Hepatocyte (in vitro differentiated cells): ENCODE results near the gene RACK1. TPM values are rescaled to one million over a fixed set of nuclear protein-coding genes. Genes with fewer than 3 reads are reported as not detected.
"Not testable (repeated sequence)": the region's sequence is repeated elsewhere in the genome, so short reads cannot be mapped to it uniquely, and the experiment has no call there.

Experiments
- DNase-seq: peaks from one replicate; pipeline ENCODE4 v3.0.0-alpha.2; 2016; ENCODE audit warnings: low spot score
- H2AFZ ChIP-seq: fragments of 200-600 bp; sonication (generic); 2 replicates; pipeline ENCODE4 v1.6.0; 2016; ENCODE audit warnings: antibody characterized with exemption, mild to moderate bottlenecking
- H3K27ac ChIP-seq: fragments of 200-600 bp; sonication (generic); 2 replicates; pipeline ENCODE4 v1.5.1; 2016; ENCODE audit warnings: mild to moderate bottlenecking
- H3K27me3 ChIP-seq: fragments of 200-600 bp; sonication (generic); 2 replicates; pipeline ENCODE4 v1.6.1; 2016
- H3K36me3 ChIP-seq: fragments of 200-600 bp; sonication (generic); replicated peaks from 2 replicates; pipeline ENCODE4 v1.5.1; 2016; ENCODE audit warnings: low read depth; ENCODE audit not compliant: insufficient read depth
- H3K4me1 ChIP-seq: fragments of 200-600 bp; sonication (generic); 2 replicates; pipeline ENCODE4 v1.5.1; 2016; ENCODE audit warnings: mild to moderate bottlenecking, moderate library complexity; ENCODE audit not compliant: insufficient read depth
- H3K4me2 ChIP-seq: fragments of 200-600 bp; sonication (generic); 2 replicates; pipeline ENCODE4 v1.6.0; 2016
- H3K4me3 ChIP-seq: fragments of 200-600 bp; sonication (generic); 2 replicates; pipeline ENCODE4 v1.5.1; 2016; ENCODE audit warnings: mild to moderate bottlenecking
- H3K79me2 ChIP-seq: fragments of 200-600 bp; sonication (generic); 2 replicates; pipeline ENCODE4 v1.6.0; 2017; ENCODE audit warnings: mild to moderate bottlenecking
- H3K9me2 ChIP-seq: fragments of 200-600 bp; sonication (generic); replicated peaks from 2 replicates; pipeline ENCODE4 v1.6.0; 2017; ENCODE audit warnings: mild to moderate bottlenecking; ENCODE audit not compliant: insufficient read depth
- H3K9me3 ChIP-seq: fragments of 200-600 bp; sonication (generic); 2 replicates; pipeline ENCODE4 v1.5.1; 2016; ENCODE audit warnings: low read depth, mild to moderate bottlenecking
- H4K20me1 ChIP-seq: fragments of 200-600 bp; sonication (generic); 2 replicates; pipeline ENCODE4 v1.6.0; 2016; ENCODE audit warnings: mild to moderate bottlenecking; ENCODE audit not compliant: insufficient read depth, poor library complexity, severe bottlenecking
- CTCF ChIP-seq: fragments of 200-600 bp; sonication (generic); IDR thresholded peaks from 2 replicates; pipeline ENCODE4 v1.5.1; 2016; ENCODE audit warnings: antibody characterized with exemption, mild to moderate bottlenecking; ENCODE audit not compliant: poor library complexity
- EZH2 ChIP-seq: fragments of 200-600 bp; sonication (generic); IDR thresholded peaks from 2 replicates; pipeline ENCODE4 v1.6.1; 2016; ENCODE audit warnings: antibody characterized with exemption, mild to moderate bottlenecking, borderline replicate concordance
- EZH2phosphoT487 ChIP-seq: fragments of 200-600 bp; sonication (generic); IDR thresholded peaks from one replicate; pipeline ENCODE4 v1.6.1; 2018; ENCODE audit warnings: antibody characterized with exemption, mild to moderate bottlenecking, low read depth, moderate library complexity; ENCODE audit not compliant: unreplicated experiment, severe bottlenecking
- WGBS: methylation state at CpG from one replicate; pipeline ENCODE4 v1.1.6; 2016; ENCODE audit warnings: low lambda C conversion rate; ENCODE audit errors: missing lambda C conversion rate; 5-methylcytosine and 5-hydroxymethylcytosine counted together
- polyA plus RNA-seq: library from polyadenylated mRNA; unstranded; fragments of >200 nt; fragmentation: Nextera tagmentation; extraction: Ambion mirVana; gene quantifications from 2 replicates; pipeline ENCODE4 v1.2.1, GENCODE V29; 2016
- total RNA-seq: library from RNA; depleted of rRNA; stranded (reverse); fragments of >200 nt; gene quantifications from 2 replicates; pipeline ENCODE4 v1.2.3, GENCODE V29; 2014

RACK1 gene
- 2,199 and 2,553 TPM in 2 replicates for total RNA-seq
- polyA plus RNA-seq = 680 TPM in 2 replicates

- no peaks in the 10 kb centered on the region for H3K9me2 ChIP-seq
- H3K4me1 ChIP-seq = peaks cover 38% of the 10 kb centered on the region
- under 1% methylated on average over 50 of the region's 50 CpGs for WGBS
- peak; percentile 93 for DNase-seq
- peak within 1 kb of the TSS; percentile 57 for H2AFZ ChIP-seq
- H3K36me3 ChIP-seq = peaks cover 9% of the 10 kb centered on the region
- H4K20me1 ChIP-seq = peaks cover 54% of the 10 kb centered on the region
- no peaks in the 10 kb centered on the region for H3K27me3 ChIP-seq
- H3K79me2 ChIP-seq = peaks cover 84% of the 10 kb centered on the region
- H3K27ac ChIP-seq = peak within 1 kb of the TSS; percentile 93
- peak within 1 kb of the TSS; percentile 44 for H3K4me3 ChIP-seq
- no peak for TF ChIP-seq EZH2
- no peak for TF ChIP-seq EZH2phosphoT487
- TF ChIP-seq CTCF = no peak
- H3K9me3 ChIP-seq = no peaks in the 10 kb centered on the region
- H3K4me2 ChIP-seq = peak within 1 kb of the TSS; percentile 90
Measured at GRCh38 chr5:181243564-181244343, at the start of gene RACK1. Gene RACK1, minus strand, starts transcription at chr5:181243906. Its CDS starts 106 bp downstream, at chr5:181243800.

GRCh38 chr5:181287331-181287730, 43.6 kb upstream of the RACK1 start:
- H3K4me2 ChIP-seq, H3K27me3 ChIP-seq, H3K9me2 ChIP-seq, H3K9me3 ChIP-seq, H3K4me3 ChIP-seq, H3K27ac ChIP-seq, H2AFZ ChIP-seq, H3K36me3 ChIP-seq, H3K4me1 ChIP-seq, DNase-seq: not testable (repeated sequence)
- H4K20me1 ChIP-seq = peaks cover 39% of the 10 kb centered on the region
- 91% methylated on average over 1 of the region's 1 CpG for WGBS
- peaks cover 51% of the 10 kb centered on the region for H3K79me2 ChIP-seq

- not testable (repeated sequence) for H2AFZ ChIP-seq, H3K9me3 ChIP-seq, H3K9me2 ChIP-seq, H3K27me3 ChIP-seq, H3K4me1 ChIP-seq, H3K36me3 ChIP-seq, H3K4me3 ChIP-seq, DNase-seq, H3K27ac ChIP-seq, H3K4me2 ChIP-seq
- 92% methylated on average over 8 of the region's 10 CpGs for WGBS
- H4K20me1 ChIP-seq = peaks cover 46% of the 10 kb centered on the region
- H3K79me2 ChIP-seq = peaks cover 57% of the 10 kb centered on the region
Measured at GRCh38 chr5:181285962-181286705, 42.4 kb upstream of the RACK1 start.

- TF ChIP-seq CTCF = peak; percentile 7
- 79% methylated on average over 6 of the region's 6 CpGs for WGBS
- H3K9me2 ChIP-seq, H3K4me2 ChIP-seq, H3K4me3 ChIP-seq, H3K27me3 ChIP-seq, DNase-seq, H3K27ac ChIP-seq, H2AFZ ChIP-seq, H3K9me3 ChIP-seq, H3K36me3 ChIP-seq, H3K4me1 ChIP-seq: not testable (repeated sequence)
- Histone ChIP-seq H4K20me1 (peaks cover 46% of the 10 kb centered on the region), H3K79me2 (peaks cover 62% of the 10 kb centered on the region)
Measured at GRCh38 chr5:181283841-181284755, 40.4 kb upstream of the RACK1 start.
